Measurements from ENCODE around the gene PIAS1. TPM values are rescaled to one million over a fixed set of nuclear protein-coding genes. Genes with fewer than 3 reads are reported as not detected.

Gene PIAS1
- total RNA-seq, 4 donors from 2014 or later: 19.9 to 69.2 (median 26.6) TPM

DNA sequence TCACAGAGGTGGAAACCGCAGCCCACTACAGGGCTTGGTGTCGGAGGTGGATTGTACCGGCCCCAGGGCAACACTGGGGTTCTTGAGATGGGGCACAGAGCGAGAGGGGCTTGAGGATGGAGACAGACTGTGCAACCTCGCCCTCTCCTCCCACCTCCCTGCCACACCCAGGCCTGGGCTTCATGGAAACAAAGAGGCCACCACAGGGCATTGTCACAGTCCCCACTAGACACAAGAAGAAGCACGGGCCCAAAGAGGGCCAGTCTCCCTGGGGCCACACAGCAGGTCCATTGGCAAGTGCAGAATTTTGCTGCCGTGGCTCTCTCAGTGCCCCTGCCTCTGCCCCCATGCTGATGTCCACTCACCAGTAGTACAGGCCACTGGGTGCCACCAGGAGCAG, 155.2 kb downstream of the PIAS1 start:
- no peak for DNase-seq

DNA sequence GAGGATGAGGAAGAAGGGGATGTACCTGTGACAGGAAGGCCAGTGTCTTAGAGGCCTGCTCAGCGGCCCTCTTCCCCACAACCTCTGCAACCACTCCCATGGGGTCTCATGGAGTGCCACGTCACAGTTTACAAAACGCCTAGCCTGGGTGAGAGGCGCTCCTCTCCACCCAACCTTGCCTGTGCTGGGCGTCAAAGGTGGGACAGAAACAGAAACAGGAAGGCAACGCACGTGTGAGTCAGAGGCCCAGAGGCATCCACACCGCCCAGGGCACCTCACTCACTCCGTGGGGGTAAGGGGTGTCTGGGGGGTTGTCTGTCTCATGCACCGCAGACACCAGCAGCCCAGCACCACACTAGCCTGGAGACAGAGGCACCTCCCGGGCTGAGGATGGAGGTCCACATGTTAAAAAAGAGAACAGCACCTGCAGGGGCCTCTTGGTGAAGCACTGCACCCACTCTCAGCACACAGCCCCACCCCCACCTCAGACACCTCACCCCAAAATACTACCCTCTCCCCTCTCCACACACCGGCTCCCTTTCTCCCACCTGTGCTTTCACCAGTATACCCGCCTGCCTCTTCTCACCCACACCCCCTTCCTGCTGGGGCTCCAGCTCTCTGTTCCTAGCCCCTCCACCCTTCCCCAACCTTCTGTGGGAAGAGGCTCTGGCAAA, 155.8 kb downstream of the PIAS1 start:
- H3K4me3 ChIP-seq: no peak overlapping the region
- peaks cover 14 to 31% (median 18%) of the 10 kb centered on the region in 3 donors for H3K4me1 ChIP-seq
- DNase-seq: no peak
- H3K9me3 ChIP-seq: no peaks in the 10 kb centered on the region
- intact Hi-C loops (cut with DNase I): loop anchor here (10.0 kb wide), 1 partner anchor 345 kb away; no protein-coding TSS in a partner anchor
- peaks cover 0 to 22% (median 0%) of the 10 kb centered on the region in 3 donors for H3K36me3 ChIP-seq
- 59 to 84% methylated on average over 6 to 13 of the region's 13 CpGs for WGBS, 2 donors
- TF ChIP-seq, protein P1, sequence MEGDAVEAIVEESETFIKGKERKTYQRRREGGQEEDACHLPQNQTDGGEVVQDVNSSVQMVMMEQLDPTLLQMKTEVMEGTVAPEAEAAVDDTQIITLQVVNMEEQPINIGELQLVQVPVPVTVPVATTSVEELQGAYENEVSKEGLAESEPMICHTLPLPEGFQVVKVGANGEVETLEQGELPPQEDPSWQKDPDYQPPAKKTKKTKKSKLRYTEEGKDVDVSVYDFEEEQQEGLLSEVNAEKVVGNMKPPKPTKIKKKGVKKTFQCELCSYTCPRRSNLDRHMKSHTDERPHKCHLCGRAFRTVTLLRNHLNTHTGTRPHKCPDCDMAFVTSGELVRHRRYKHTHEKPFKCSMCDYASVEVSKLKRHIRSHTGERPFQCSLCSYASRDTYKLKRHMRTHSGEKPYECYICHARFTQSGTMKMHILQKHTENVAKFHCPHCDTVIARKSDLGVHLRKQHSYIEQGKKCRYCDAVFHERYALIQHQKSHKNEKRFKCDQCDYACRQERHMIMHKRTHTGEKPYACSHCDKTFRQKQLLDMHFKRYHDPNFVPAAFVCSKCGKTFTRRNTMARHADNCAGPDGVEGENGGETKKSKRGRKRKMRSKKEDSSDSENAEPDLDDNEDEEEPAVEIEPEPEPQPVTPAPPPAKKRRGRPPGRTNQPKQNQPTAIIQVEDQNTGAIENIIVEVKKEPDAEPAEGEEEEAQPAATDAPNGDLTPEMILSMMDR (IDR thresholded peaks at IDR 0.05): no peak
- no peak for TF ChIP-seq POLR2A (IDR thresholded peaks at IDR 0.05)
- no peaks in the 10 kb centered on the region for H3K27me3 ChIP-seq
- H3K27ac ChIP-seq: no peak overlapping the region

More for the DNA sequence above, 155.2 kb downstream of the PIAS1 start:
- no peaks in the 10 kb centered on the region for H3K9me3 ChIP-seq
- no peak overlapping the region for H3K27ac ChIP-seq
- WGBS, 2 donors: 92 to 99% methylated on average over 4 to 6 of the region's 7 CpGs
- H3K27me3 ChIP-seq: no peaks in the 10 kb centered on the region
- intact Hi-C loops (cut with DNase I): no loop called here
- TF ChIP-seq, protein P1 (IDR thresholded peaks at IDR 0.05): no peak
- H3K4me1 ChIP-seq: peaks cover 14 to 37% (median 24%) of the 10 kb centered on the region in 3 donors
- no peak overlapping the region for H3K4me3 ChIP-seq
- peaks cover 0 to 18% (median 0%) of the 10 kb centered on the region in 3 donors for H3K36me3 ChIP-seq

DNA sequence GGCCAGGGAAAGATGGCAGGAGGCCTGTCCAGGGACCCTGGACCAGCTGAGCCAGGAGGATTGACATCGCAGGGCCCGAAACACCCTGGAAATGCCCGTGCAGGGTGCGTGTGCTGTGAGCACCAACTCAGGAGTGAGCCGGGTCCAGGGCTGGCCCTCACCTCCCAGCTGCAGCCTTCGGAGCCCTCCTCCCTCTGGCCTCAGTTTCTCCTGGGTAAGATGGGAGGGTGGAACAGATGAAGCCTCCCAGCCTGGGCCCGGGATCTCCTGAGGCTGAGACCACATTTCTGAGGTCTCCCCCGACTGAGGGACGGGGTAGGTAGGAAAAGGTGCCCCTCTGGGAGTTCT, 156.3 kb downstream of the PIAS1 start:
- intact Hi-C loops (cut with DNase I): loop anchor here (10.0 kb wide), 1 partner anchor 346 kb away; no protein-coding TSS in a partner anchor
- Histone ChIP-seq H3K27me3 (no peaks in the 10 kb centered on the region), H3K4me3 (peak overlapping the region in 1 of 4 donors; percentile 51), H3K27ac (no peak overlapping the region), H3K36me3 (peaks cover 0 to 22% (median 0%) of the 10 kb centered on the region in 3 donors), H3K4me1 (peaks cover 9 to 26% (median 13%) of the 10 kb centered on the region in 3 donors), H3K9me3 (no peaks in the 10 kb centered on the region)
- 85 to 90% methylated on average over 4 to 5 of the region's 9 CpGs for WGBS, 2 donors
- TF ChIP-seq, protein P1 (IDR thresholded peaks at IDR 0.05): no peak
- no peak for TF ChIP-seq POLR2A (IDR thresholded peaks at IDR 0.05)
- DNase-seq: no peak

DNA sequence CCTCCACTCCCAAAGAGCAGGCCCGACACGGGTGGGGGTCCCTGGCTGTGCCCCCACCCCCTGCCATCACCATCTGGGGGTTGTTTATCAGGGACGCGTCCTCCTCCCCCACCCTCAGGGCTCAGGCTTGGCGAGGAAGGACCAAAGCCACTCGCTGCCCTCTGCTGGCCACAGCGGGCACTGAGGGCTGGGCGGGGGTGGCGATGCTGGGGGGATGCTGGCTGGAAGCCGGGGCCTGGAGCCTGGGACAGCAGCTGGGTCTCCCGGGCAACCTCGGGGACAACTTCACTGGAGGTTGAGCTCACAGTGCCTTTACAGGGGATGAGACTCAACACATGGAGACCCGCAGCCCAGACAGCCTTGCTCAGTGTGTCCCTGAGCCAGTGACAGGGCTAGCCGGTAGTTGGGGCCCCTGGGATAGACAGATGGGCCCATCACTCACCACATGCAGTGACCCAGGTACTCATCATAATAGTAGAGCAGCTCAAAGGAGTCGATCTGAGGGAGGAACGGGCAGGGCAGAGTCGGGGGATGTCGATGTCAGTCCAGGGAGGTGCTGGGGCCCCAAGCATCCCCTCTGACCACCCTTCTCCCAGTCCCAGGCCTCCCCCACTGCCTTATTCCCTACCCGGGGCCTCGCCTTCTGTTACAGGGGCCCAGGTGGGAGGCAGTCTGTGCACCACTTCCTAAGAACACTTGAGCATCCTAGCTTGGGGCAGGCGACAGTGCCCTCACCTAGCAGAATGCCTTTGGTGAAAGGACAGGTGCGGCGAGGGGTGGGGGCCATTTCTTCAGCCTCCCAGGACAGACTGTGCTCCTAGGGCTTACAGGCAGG, 156.9 kb downstream of the PIAS1 start:
- Histone ChIP-seq H3K27ac (no peak overlapping the region), H3K4me3 (peak overlapping the region in 1 of 4 donors; percentile 51), H3K4me1 (peaks cover 3 to 19% (median 7%) of the 10 kb centered on the region in 3 donors), H3K27me3 (no peaks in the 10 kb centered on the region), H3K9me3 (no peaks in the 10 kb centered on the region), H3K36me3 (peaks cover 0 to 29% (median 0%) of the 10 kb centered on the region in 3 donors)
- TF ChIP-seq, protein P1 (IDR thresholded peaks at IDR 0.05): peak; percentile 39 to 77 (median 73)
- TF ChIP-seq POLR2A (IDR thresholded peaks at IDR 0.05): no peak
- WGBS, 2 donors: 66 to 88% methylated on average over 6 to 7 of the region's 23 CpGs
- intact Hi-C loops (cut with DNase I): loop anchor here (10.0 kb wide), 1 partner anchor 346 kb away; no protein-coding TSS in a partner anchor
- no peak for DNase-seq
